Body of pancreas (tissue), 4 donors: ENCODE measurements around the gene WNT11.

Experiments
- POLR2A ChIP-seq, 3 donors: fragments of 450-650 bp; IDR thresholded peaks; one replicate each; pipeline ENCODE4 v1.6.1; 2016; ENCODE audit warnings: antibody characterized with exemption in 3 of 3, mild to moderate bottlenecking in 2 of 3
- TF ChIP-seq, protein P1 (sequence below), 7 experiments: fragments of 450-650 bp in 4 of 7; fragments of 200-600 bp in 3 of 7; sonication (generic) in 3 of 7; IDR thresholded peaks; one replicate each; pipeline ENCODE4 v1.5.1; 2016 to 2019; ENCODE audit warnings: antibody characterized with exemption in 7 of 7

GRCh38 chr11:76208438-76209374, 2.4 kb upstream of the WNT11 start:
- TF ChIP-seq, protein P1, sequence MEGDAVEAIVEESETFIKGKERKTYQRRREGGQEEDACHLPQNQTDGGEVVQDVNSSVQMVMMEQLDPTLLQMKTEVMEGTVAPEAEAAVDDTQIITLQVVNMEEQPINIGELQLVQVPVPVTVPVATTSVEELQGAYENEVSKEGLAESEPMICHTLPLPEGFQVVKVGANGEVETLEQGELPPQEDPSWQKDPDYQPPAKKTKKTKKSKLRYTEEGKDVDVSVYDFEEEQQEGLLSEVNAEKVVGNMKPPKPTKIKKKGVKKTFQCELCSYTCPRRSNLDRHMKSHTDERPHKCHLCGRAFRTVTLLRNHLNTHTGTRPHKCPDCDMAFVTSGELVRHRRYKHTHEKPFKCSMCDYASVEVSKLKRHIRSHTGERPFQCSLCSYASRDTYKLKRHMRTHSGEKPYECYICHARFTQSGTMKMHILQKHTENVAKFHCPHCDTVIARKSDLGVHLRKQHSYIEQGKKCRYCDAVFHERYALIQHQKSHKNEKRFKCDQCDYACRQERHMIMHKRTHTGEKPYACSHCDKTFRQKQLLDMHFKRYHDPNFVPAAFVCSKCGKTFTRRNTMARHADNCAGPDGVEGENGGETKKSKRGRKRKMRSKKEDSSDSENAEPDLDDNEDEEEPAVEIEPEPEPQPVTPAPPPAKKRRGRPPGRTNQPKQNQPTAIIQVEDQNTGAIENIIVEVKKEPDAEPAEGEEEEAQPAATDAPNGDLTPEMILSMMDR (IDR thresholded peaks at IDR 0.05): peak; percentile 85 to 93 (median 91)
- TF ChIP-seq POLR2A (IDR thresholded peaks at IDR 0.05): peak in 2 of 3 donors; percentile 58 to 64
